Fibroblast of the aortic adventitia (primary cell): ENCODE results near the gene CDCA5. TPM values are rescaled to one million over a fixed set of nuclear protein-coding genes. Genes with fewer than 3 reads are reported as not detected.
A peak's percentile ranks its signal among the peaks of the same experiment; 100 is the strongest.

Source experiments
- DNase-seq: peaks from one replicate; pipeline ENCODE4 v3.0.0-alpha.2; 2010; ENCODE audit warnings: low read depth
- H3K4me3 ChIP-seq: 2 replicates; pipeline ENCODE4 v1.5.1; 2011; ENCODE audit warnings: low read depth, mild to moderate bottlenecking, control low read depth, low read length, moderate library complexity
- total RNA-seq: library from RNA; depleted of rRNA; stranded (reverse); fragments of >200 nt; gene quantifications from 2 replicates; pipeline ENCODE4 v1.2.3, GENCODE V29; 2012; ENCODE audit warnings: low replicate concordance
- TF ChIP-seq, protein P1 (sequence below): IDR thresholded peaks from 2 replicates; pipeline ENCODE4 v1.5.1; 2011; ENCODE audit warnings: mild to moderate bottlenecking, low read length, control low read depth, inconsistent platforms; ENCODE audit not compliant: insufficient read depth

The CDCA5 gene
- total RNA-seq, 1 donor, result 19.3 TPM

DNA sequence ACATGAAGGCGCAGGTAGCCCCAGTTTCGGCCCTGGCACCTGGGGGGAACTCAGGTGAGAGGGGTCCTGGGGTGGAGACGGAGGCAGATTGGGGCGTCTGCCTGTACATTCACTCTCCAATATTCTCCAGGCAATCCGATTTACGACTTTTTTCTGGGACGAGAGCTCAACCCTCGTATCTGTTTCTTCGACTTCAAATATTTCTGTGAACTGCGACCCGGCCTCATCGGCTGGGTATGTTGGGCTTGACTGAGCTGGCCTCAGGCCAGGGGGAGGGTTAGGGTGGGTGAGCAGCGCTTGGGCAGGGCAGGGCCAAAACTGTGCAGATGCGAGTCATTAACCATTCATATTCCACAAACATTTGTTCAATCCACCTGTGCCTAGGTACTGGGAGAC is 29.5 kb upstream of the CDCA5 start:
- TF ChIP-seq, protein P1, sequence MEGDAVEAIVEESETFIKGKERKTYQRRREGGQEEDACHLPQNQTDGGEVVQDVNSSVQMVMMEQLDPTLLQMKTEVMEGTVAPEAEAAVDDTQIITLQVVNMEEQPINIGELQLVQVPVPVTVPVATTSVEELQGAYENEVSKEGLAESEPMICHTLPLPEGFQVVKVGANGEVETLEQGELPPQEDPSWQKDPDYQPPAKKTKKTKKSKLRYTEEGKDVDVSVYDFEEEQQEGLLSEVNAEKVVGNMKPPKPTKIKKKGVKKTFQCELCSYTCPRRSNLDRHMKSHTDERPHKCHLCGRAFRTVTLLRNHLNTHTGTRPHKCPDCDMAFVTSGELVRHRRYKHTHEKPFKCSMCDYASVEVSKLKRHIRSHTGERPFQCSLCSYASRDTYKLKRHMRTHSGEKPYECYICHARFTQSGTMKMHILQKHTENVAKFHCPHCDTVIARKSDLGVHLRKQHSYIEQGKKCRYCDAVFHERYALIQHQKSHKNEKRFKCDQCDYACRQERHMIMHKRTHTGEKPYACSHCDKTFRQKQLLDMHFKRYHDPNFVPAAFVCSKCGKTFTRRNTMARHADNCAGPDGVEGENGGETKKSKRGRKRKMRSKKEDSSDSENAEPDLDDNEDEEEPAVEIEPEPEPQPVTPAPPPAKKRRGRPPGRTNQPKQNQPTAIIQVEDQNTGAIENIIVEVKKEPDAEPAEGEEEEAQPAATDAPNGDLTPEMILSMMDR, result no peak
- no peak for DNase-seq
- no peak overlapping the region for H3K4me3 ChIP-seq

DNA sequence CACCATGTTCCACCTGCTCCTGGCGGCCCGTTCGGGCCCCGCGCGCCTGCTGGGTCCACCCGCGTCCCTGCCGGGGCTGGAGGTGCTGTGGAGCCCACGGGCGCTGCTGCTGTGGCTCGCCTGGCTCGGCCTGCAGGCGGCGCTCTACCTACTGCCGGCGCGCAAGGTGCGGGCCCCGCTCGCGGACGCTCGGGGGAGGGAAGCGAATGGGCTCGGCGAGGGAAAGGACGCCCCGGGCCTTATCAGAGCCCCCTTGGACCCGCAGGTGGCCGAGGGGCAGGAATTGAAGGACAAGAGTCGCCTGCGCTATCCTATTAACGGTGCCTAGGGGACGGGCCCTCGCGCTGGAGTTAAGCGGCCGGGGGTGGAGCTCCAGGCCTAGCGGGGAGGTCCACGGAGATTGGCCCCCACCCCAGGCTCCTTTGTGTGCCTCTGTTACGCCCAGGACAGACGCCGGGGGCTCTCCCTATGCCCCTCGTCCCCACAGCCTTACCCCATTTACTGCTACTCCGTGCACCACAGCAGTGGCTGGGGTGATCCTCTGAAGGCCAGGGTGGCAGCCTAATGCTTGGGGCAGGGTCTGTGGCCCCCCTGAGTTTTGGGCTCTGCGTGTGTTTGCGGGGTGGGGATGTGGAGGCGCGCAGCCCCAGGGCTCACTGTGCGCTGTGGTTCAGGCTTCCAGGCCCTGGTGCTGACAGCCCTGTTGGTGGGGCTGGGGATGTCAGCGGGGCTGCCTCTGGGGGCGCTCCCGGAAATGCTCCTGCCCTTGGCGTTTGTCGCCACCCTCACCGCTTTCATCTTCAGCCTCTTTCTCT is 28.9 kb upstream of the CDCA5 start:
- DNase-seq, result peak; percentile 28
- H3K4me3 ChIP-seq, result peak overlapping the region; percentile 66
- TF ChIP-seq, protein P1, result peak; percentile 70

DNA sequence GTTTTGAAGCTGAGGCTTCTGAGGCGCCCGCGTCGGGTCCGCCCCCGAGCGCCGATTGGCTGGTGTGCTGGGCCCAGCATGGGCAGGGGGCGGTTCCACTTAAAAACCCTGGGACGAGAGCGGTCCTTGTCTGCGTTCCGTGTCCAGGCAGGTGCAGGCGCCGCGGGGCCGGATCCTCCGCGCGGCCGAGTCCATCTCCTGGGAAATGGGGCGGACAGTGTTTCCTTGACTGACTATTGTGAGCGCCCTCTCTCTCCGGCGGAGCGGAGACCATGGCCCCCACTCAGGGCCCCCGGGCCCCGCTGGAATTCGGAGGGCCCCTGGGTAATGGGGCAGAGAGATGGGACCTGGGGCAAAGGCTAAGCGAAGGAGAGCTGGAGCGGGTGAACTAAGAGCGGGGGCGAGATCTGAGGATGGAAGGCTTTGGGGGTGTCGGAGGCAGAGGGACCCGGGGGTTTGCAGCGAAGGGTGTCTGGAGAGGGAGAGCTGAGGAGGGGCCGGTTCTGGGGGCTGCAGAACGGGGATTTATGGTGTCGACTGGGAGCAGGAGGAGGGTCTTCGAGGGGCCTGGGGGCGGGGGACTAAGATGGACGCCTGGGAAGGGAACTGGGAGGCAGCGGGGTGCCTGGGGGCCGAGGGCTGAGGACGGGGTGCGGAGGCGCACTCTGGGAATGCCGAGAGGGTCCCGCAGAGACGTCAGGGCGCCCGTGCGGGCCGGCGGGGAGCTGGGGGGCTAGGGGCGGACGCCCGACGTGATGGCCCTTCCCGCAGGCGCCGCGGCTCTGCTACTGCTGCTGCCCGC is 28.1 kb upstream of the CDCA5 start, which contains the start of gene TM7SF2:
Gene TM7SF2 (plus strand): TSS at position 129 of the 802 bp plus-strand sequence. CDS start 144 bp downstream, at position 273.
- peak within 1 kb of the TSS; percentile 66 for H3K4me3 ChIP-seq
- TF ChIP-seq, protein P1, result no peak
- peak; percentile 81 for DNase-seq

DNA sequence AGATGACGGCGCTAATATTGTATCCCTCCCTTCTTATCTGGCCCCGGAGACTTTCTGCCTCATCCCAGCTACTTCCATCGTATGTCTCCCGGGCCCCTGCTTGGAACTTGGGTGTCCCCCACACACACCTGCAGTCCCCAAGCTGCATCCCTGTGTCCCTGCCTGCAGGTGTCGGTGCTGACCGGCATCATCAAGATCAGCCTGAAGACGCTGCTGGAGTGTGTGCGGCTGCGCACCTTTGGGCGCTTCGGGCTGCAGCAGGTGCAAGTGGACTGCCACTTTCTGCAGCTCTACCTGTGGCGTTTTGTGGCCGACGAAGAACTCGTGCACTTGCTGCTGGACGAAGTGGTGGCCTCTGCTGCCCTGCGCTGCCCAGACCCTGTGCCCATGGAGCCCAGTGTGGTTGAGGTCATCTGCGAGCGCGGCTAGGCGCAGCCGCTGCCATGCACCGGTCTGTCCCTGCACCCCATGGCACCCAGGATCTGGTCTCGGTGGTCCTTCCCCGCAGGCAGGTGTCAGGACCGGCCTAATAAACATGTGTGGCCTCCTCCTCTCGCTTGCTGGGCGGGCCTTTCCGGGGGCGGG is 27.4 kb upstream of the CDCA5 start:
- DNase-seq, result no peak
- TF ChIP-seq, protein P1, result no peak
- no peak overlapping the region for H3K4me3 ChIP-seq

DNA sequence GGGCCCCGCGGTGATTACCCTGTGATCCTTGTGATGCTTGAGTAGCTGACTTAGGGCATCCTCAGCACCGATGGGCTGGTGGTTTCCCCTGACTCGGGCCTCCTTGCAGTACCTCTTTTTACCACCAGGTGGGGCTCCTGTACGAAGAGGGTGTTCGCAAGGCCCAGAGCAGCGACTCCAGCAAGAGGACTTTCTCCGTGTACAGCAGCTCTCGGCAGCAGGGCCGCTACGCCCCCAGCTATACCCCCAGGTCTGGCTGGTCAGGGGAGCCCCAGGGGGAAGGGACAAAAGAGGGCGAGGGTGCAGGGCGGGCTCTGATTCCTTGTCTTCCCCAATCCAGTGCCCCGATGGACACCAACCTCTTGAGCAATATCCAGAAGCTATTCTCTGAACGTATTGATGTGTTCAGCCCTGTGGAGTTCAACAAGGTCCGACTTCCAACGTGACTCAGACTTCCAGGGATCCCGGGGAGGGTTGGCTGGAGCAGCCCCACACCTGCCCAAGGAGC is 26.6 kb upstream of the CDCA5 start:
- DNase-seq, result peak; percentile 83
- H3K4me3 ChIP-seq, result no peak overlapping the region
- TF ChIP-seq, protein P1, result peak; percentile 99

DNA sequence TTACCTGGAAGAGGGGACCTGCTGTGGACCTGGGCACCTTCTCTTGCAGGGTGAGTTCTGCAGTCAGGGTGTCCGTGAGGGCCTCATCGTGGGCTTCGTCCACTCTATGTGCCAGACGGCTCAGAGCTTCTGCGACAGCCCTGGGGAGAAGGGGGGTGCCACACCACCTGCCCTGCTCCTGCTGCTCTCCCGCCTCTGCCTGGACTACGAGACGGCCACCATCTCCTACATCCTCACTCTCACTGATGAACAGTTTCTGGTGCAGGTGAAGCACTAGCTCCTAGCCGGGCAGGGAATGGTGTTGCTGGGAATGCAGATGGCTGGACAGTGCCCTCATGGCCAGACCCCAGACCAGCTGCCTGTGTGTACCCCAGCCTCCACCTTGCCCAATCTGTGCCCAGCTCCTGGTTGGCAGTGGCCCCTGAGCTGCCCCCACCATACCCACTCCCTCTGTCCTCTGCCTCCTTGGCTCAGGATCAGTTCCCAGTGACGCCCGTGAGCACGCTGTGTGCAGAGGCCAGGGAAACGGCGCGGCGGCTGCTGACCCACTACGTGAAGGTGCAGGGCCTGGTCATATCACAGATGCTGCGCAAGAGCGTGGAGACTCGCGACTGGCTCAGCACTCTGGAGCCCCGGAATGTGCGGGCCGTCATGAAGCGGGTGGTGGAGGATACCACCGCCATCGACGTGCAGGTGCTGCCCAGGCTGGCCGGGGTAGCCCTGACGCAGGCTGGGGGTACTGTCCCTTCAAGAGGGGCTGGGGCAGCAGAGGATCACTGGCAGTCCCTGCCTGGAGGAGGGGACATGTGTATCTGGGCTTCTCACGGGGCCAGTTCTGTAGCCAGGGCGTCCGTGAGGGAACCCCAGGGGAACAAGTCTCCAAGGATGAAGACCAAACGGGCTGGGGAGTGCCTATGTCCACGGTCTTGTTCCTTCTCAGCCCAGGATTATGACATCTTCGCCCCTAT is 25.7 kb upstream of the CDCA5 start:
- no peak overlapping the region for H3K4me3 ChIP-seq
- TF ChIP-seq, protein P1, result no peak
- no peak for DNase-seq
